Measurements from ENCODE around the gene HES2.

The HES2 gene

DNA sequence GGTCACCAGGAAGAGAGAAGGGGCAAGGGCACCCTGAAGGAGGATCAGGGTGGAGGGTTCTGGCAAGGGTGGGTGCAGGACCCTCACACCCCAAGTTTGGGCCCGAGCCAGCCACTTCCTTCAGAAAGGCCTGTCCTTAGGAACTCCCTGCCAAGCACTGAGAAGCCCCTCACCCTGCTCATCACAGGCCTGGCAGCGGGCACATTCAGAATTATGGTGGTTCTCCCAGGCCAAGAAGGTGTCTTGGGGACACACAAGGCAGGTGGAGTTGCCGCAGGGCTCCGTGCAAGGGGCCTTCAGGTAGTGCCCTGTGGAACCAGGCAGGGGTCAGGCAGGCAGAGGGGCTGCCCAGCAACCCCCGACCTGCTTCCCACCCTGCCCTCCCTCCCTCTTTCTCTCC, 45.2 kb upstream of the HES2 start:
- Histone ChIP-seq H3K4me3 (no peak overlapping the region), H3K9ac (ENCODE audit: insufficient read length) (no peak overlapping the region)

GRCh38 chr1:6464514-6464836, 44.8 kb upstream of the HES2 start:
- no peak overlapping the region for H3K4me3 ChIP-seq
- no peaks in the 10 kb centered on the region for H3K9me3 ChIP-seq (ENCODE audit: low read depth, low read length)
- no peak for TF ChIP-seq EZH2 (IDR thresholded peaks at IDR 0.05)
- no peak for TF ChIP-seq FOXP2 (optimal IDR thresholded peaks at IDR 0.05; ENCODE audit: control extremely low read depth, extremely low read length, insufficient read depth)
- TF ChIP-seq POLR2AphosphoS5 (IDR thresholded peaks at IDR 0.05; ENCODE audit: borderline replicate concordance, low read depth, low read length) = no peak
- no peak for DNase-seq (ENCODE audit: low read depth, low spot score)
- H3K27ac ChIP-seq = no peak overlapping the region
- no peaks in the 10 kb centered on the region; the same call in 1 of the 2 replicates for H3K36me3 ChIP-seq (ENCODE audit: insufficient read depth, low read length)
- H3K9ac ChIP-seq (ENCODE audit: insufficient read length) = no peak overlapping the region

More for the DNA sequence above, 45.2 kb upstream of the HES2 start:
- H3K9me3 ChIP-seq (ENCODE audit: low read depth, low read length) = no peaks in the 10 kb centered on the region
- no peak for DNase-seq (ENCODE audit: low read depth, low spot score)
- H3K27ac ChIP-seq = no peak overlapping the region
- no peak for TF ChIP-seq EZH2 (IDR thresholded peaks at IDR 0.05)
- no peaks in the 10 kb centered on the region; the same call in 1 of the 2 replicates for H3K36me3 ChIP-seq (ENCODE audit: insufficient read depth, low read length)

GRCh38 chr1:6463120-6463412, 43.3 kb upstream of the HES2 start:
- Histone ChIP-seq H3K27ac (no peak overlapping the region), H3K9ac (ENCODE audit: insufficient read length) (no peak overlapping the region), H3K9me3 (ENCODE audit: low read depth, low read length) (no peaks in the 10 kb centered on the region), H3K4me3 (no peak overlapping the region), H3K36me3 (ENCODE audit: insufficient read depth, low read length) (no peaks in the 10 kb centered on the region)
- TF ChIP-seq EZH2 (IDR thresholded peaks at IDR 0.05) = no peak
- no peak for TF ChIP-seq POLR2AphosphoS5 (IDR thresholded peaks at IDR 0.05; ENCODE audit: borderline replicate concordance, low read depth, low read length)
- no peak for TF ChIP-seq FOXP2 (optimal IDR thresholded peaks at IDR 0.05; ENCODE audit: control extremely low read depth, extremely low read length, insufficient read depth)
- DNase-seq (ENCODE audit: low read depth, low spot score) = no peak

DNA sequence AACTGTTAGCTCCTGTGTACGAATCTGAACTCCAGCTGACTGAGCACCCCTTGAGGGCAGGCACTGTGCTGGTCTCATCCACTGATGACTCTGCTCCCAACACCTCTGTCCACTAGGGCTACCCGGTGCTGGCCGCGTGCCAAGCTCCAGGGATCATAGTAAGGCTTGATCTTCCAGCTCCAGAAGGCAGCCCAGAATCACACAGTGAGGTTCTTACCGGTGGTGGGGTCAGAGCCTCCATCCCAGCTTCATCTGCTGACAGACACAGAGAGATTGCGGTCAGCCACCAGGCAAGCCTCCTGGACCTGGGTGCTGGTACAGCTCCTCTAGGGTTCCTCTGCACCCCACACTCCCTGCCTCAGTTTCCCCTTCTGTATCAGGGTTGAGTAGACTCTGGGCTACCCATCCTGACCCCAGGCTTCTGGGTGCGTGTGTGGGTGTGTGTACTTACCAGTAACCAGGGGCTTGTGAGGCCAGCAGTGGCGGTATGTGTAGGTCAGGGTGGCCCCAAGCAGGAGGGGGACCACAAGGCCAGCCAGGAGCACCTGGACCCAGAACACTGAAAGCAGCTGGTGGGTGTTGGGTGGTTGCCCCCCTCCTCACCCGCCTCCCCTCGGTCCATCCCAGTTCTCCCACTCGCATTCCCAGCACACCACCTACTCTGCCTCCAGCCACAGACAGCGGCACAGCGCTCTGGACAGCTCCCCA, 42.8 kb upstream of the HES2 start:
- no peaks in the 10 kb centered on the region for H3K9me3 ChIP-seq (ENCODE audit: low read depth, low read length)
- H3K4me3 ChIP-seq = no peak overlapping the region
- no peaks in the 10 kb centered on the region for H3K36me3 ChIP-seq (ENCODE audit: insufficient read depth, low read length)
- no peak for DNase-seq (ENCODE audit: low read depth, low spot score)
- no peak overlapping the region for H3K9ac ChIP-seq (ENCODE audit: insufficient read length)
- no peak overlapping the region for H3K27ac ChIP-seq
- TF ChIP-seq EZH2 (IDR thresholded peaks at IDR 0.05) (no peak), POLR2AphosphoS5 (IDR thresholded peaks at IDR 0.05; ENCODE audit: borderline replicate concordance, low read depth, low read length) (no peak), FOXP2 (optimal IDR thresholded peaks at IDR 0.05; ENCODE audit: control extremely low read depth, extremely low read length, insufficient read depth) (no peak)

GRCh38 chr1:6461538-6462411, 42.1 kb upstream of the HES2 start:
- DNase-seq (ENCODE audit: low read depth, low spot score) = no peak
- Histone ChIP-seq H3K9me3 (ENCODE audit: low read depth, low read length) (no peaks in the 10 kb centered on the region), H3K4me3 (no peak overlapping the region), H3K9ac (ENCODE audit: insufficient read length) (no peak overlapping the region), H3K36me3 (ENCODE audit: insufficient read depth, low read length) (no peaks in the 10 kb centered on the region), H3K27ac (no peak overlapping the region)
- TF ChIP-seq POLR2AphosphoS5 (IDR thresholded peaks at IDR 0.05; ENCODE audit: borderline replicate concordance, low read depth, low read length) = no peak
- TF ChIP-seq FOXP2 (optimal IDR thresholded peaks at IDR 0.05; ENCODE audit: control extremely low read depth, extremely low read length, insufficient read depth) = no peak
- no peak for TF ChIP-seq EZH2 (IDR thresholded peaks at IDR 0.05)

DNA sequence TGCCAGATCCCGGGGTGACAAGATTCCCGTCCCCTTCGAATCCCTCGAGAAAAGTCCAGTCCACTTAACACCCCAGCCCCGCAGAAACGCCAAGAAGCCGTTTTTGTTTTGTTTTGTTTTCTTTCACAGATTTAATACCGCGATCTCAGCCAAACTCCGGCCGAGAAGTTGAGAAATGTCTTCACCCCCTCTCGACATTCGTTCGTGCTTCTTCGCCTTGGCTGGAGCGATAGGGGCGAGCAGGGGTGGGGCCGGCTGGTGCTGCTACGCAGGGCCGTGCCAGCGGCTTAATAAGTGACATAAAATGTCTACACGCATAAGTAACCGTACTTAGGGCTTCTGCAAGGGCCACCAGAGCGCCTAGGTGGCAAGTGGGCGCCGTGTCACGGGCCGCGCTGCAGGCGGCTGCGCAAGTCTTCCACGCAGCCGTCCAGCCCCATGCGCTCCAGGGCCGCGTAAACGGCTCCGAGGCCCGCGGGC, 41.4 kb upstream of the HES2 start:
- Histone ChIP-seq H3K27ac (no peak overlapping the region), H3K36me3 (ENCODE audit: insufficient read depth, low read length) (no peaks in the 10 kb centered on the region), H3K9me3 (ENCODE audit: low read depth, low read length) (no peaks in the 10 kb centered on the region), H3K4me3 (no peak overlapping the region), H3K9ac (ENCODE audit: insufficient read length) (no peak overlapping the region)
- no peak for DNase-seq (ENCODE audit: low read depth, low spot score)
- no peak for TF ChIP-seq EZH2 (IDR thresholded peaks at IDR 0.05)
- TF ChIP-seq FOXP2 (optimal IDR thresholded peaks at IDR 0.05; ENCODE audit: control extremely low read depth, extremely low read length, insufficient read depth) = no peak
- TF ChIP-seq POLR2AphosphoS5 (IDR thresholded peaks at IDR 0.05; ENCODE audit: borderline replicate concordance, low read depth, low read length) = no peak

DNA sequence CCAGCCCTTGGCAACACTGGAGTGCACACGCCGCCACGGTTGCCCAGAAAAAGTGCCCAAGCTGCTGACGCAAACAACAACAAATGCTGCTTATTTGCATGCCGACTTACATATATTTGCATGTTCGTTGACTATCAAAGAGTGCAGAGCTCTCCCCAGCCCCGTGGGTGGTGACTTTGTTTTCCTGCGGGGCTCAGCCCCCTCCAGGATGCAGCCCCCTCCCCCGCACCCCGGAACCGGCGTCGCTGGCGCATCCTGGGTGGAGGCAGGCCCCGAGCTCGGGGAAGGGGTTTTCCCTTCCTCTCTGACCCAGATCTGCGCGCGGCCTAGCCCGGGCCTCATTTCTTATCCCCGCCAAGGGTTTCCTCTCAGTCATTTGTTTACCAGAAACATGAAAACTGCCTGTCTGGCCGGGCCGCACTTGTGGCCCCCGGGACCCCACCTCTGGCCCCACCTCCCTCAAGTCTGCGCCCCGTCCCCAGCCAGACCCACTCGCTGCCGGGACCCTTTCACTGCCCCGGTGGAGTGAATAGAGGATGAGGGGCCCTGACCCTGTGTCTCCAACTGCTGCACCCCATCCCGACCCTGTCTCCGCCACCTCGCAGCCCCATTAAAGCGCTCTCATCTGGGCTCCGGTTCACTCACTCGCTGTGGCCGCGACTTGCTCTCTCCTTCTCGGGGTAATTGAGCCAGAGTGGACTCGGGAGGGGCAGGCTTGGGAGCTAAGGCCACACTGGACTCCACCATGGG, 40.8 kb upstream of the HES2 start:
- Histone ChIP-seq H3K9me3 (ENCODE audit: low read depth, low read length) (no peaks in the 10 kb centered on the region), H3K9ac (ENCODE audit: insufficient read length) (no peak overlapping the region), H3K4me3 (peak overlapping the region; percentile 36), H3K36me3 (ENCODE audit: insufficient read depth, low read length) (no peaks in the 10 kb centered on the region), H3K27ac (no peak overlapping the region)
- no peak for TF ChIP-seq FOXP2 (optimal IDR thresholded peaks at IDR 0.05; ENCODE audit: control extremely low read depth, extremely low read length, insufficient read depth)
- no peak for TF ChIP-seq POLR2AphosphoS5 (IDR thresholded peaks at IDR 0.05; ENCODE audit: borderline replicate concordance, low read depth, low read length)
- TF ChIP-seq EZH2 (IDR thresholded peaks at IDR 0.05) = no peak
- no peak for DNase-seq (ENCODE audit: low read depth, low spot score)

DNA sequence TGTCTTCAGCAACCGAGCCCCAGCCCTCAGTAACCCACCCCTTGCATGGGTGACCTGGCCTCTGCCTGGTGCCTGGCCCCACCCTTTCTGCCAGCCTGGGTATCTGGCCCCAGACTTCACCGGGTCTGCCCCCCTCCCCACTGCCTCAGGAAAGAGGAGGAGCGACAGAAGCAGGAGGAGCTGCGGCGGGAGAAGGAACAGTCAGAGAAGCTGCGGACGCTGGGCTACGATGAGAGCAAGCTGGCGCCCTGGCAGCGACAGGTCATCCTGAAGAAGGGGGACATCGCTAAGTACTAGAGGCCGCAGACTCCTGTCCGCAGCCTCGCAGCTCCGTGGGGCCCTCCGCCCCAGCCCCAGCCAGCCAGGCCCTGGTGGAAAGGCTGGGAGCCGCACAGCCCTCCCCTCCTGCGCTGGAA, 40.1 kb upstream of the HES2 start:
- H3K9ac ChIP-seq (ENCODE audit: insufficient read length) = no peak overlapping the region
- H3K4me3 ChIP-seq = peak overlapping the region; percentile 36
- TF ChIP-seq FOXP2 (optimal IDR thresholded peaks at IDR 0.05; ENCODE audit: control extremely low read depth, extremely low read length, insufficient read depth) (no peak), EZH2 (IDR thresholded peaks at IDR 0.05) (no peak), POLR2AphosphoS5 (IDR thresholded peaks at IDR 0.05; ENCODE audit: borderline replicate concordance, low read depth, low read length) (no peak)
- H3K27ac ChIP-seq = no peak overlapping the region
- no peak for DNase-seq (ENCODE audit: low read depth, low spot score)
- H3K36me3 ChIP-seq (ENCODE audit: insufficient read depth, low read length) = no peaks in the 10 kb centered on the region
- no peaks in the 10 kb centered on the region for H3K9me3 ChIP-seq (ENCODE audit: low read depth, low read length)

Data from SK-N-MC (cell line).